ENCODE results near the gene CCL4.

DNA sequence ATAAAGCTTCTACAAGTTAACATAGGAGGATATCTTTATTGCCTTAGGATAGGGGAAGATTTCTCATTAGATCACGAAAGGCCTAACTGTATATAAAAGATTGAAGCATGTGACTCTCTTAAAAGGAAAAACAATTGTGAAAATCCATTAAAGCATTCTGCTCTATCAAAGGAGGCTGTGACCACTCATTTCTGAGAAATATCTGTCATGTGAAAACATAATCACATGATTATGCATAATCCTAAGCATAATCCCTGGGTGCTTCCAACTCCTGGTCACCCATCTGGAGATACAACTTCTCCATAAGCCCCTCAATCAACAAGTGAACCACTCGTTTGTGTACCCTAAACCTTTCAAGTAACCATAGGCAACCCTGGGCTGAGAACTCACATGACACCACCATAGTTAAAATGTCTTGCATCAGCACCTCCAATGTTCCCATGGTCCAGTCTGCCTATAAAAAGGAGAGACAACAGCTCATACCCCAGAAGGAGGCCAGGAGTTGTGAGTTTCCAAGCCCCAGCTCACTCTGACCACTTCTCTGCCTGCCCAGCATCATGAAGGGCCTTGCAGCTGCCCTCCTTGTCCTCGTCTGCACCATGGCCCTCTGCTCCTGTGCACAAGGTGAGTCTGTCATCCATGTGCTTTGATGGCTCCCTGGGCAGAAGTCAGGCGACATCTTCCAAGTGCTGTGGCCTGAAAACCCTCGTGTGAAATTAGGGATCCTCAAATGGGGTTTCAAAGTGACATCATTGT lies 39.7 kb upstream of the CCL4 start, which contains the start of gene CCL18:
- TF ChIP-seq, protein P1, sequence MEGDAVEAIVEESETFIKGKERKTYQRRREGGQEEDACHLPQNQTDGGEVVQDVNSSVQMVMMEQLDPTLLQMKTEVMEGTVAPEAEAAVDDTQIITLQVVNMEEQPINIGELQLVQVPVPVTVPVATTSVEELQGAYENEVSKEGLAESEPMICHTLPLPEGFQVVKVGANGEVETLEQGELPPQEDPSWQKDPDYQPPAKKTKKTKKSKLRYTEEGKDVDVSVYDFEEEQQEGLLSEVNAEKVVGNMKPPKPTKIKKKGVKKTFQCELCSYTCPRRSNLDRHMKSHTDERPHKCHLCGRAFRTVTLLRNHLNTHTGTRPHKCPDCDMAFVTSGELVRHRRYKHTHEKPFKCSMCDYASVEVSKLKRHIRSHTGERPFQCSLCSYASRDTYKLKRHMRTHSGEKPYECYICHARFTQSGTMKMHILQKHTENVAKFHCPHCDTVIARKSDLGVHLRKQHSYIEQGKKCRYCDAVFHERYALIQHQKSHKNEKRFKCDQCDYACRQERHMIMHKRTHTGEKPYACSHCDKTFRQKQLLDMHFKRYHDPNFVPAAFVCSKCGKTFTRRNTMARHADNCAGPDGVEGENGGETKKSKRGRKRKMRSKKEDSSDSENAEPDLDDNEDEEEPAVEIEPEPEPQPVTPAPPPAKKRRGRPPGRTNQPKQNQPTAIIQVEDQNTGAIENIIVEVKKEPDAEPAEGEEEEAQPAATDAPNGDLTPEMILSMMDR (IDR thresholded peaks at IDR 0.05), result no peak
- no peak for TF ChIP-seq POLR2AphosphoS5 (IDR thresholded peaks at IDR 0.05)
- TF ChIP-seq POLR2A (IDR thresholded peaks at IDR 0.05), result no peak
- no peak for TF ChIP-seq EP300 (IDR thresholded peaks at IDR 0.05)

All from suprapubic skin (tissue), 4 donors.